HL-60 (cell line): ENCODE measurements around the gene XIRP1.

Experiments used
- DNase-seq, 2 experiments: peaks; one replicate each; pipeline ENCODE4 v3.0.0-alpha.2; 2010 to 2020; ENCODE audit warnings: low read depth in 1 of 2, low spot score in 1 of 2
- H3K27ac ChIP-seq: fragments of 250-450 bp; sonication (Bioruptor Pico); replicated peaks from 2 replicates; pipeline ENCODE4 v1.5.1; 2020; ENCODE audit warnings: mild to moderate bottlenecking, moderate library complexity
- H3K27me3 ChIP-seq: fragments of 250-450 bp; sonication (Bioruptor Pico); 2 replicates; pipeline ENCODE4 v1.5.1; 2021; ENCODE audit warnings: mild to moderate bottlenecking, moderate library complexity; ENCODE audit not compliant: insufficient read depth, poor library complexity, severe bottlenecking
- H3K4me3 ChIP-seq: replicated peaks from 2 replicates; pipeline ENCODE4 v1.5.1; 2011; ENCODE audit warnings: mild to moderate bottlenecking, control low read depth, low read length; ENCODE audit not compliant: insufficient read depth
- GABPA ChIP-seq: IDR thresholded peaks from 2 replicates; pipeline ENCODE4 v1.6.1; 2012; ENCODE audit warnings: low read depth
- POLR2AphosphoS5 ChIP-seq: IDR thresholded peaks from 2 replicates; pipeline ENCODE4 v1.6.1; 2012; ENCODE audit warnings: low read depth
- SPI1 ChIP-seq: IDR thresholded peaks from 2 replicates; pipeline ENCODE4 v1.6.1; 2012; ENCODE audit warnings: low read depth, mild to moderate bottlenecking, borderline replicate concordance
- TF ChIP-seq, protein P1 (sequence below): IDR thresholded peaks from one replicate; pipeline ENCODE4 v1.5.1; 2011; ENCODE audit warnings: low read length, control low read depth, inconsistent platforms; ENCODE audit not compliant: insufficient read depth
- TF ChIP-seq, protein P2 (sequence below): IDR thresholded peaks from 2 replicates; pipeline ENCODE4 v1.6.1; 2012; ENCODE audit warnings: low read depth; ENCODE audit not compliant: insufficient replicate concordance

XIRP1 gene

GRCh38 chr3:39178553-39178952 lies 13.8 kb downstream of the XIRP1 start:
- TF ChIP-seq GABPA (no peak), SPI1 (no peak), POLR2AphosphoS5 (no peak)
- TF ChIP-seq, protein P1, sequence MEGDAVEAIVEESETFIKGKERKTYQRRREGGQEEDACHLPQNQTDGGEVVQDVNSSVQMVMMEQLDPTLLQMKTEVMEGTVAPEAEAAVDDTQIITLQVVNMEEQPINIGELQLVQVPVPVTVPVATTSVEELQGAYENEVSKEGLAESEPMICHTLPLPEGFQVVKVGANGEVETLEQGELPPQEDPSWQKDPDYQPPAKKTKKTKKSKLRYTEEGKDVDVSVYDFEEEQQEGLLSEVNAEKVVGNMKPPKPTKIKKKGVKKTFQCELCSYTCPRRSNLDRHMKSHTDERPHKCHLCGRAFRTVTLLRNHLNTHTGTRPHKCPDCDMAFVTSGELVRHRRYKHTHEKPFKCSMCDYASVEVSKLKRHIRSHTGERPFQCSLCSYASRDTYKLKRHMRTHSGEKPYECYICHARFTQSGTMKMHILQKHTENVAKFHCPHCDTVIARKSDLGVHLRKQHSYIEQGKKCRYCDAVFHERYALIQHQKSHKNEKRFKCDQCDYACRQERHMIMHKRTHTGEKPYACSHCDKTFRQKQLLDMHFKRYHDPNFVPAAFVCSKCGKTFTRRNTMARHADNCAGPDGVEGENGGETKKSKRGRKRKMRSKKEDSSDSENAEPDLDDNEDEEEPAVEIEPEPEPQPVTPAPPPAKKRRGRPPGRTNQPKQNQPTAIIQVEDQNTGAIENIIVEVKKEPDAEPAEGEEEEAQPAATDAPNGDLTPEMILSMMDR = no peak
- TF ChIP-seq, protein P2, sequence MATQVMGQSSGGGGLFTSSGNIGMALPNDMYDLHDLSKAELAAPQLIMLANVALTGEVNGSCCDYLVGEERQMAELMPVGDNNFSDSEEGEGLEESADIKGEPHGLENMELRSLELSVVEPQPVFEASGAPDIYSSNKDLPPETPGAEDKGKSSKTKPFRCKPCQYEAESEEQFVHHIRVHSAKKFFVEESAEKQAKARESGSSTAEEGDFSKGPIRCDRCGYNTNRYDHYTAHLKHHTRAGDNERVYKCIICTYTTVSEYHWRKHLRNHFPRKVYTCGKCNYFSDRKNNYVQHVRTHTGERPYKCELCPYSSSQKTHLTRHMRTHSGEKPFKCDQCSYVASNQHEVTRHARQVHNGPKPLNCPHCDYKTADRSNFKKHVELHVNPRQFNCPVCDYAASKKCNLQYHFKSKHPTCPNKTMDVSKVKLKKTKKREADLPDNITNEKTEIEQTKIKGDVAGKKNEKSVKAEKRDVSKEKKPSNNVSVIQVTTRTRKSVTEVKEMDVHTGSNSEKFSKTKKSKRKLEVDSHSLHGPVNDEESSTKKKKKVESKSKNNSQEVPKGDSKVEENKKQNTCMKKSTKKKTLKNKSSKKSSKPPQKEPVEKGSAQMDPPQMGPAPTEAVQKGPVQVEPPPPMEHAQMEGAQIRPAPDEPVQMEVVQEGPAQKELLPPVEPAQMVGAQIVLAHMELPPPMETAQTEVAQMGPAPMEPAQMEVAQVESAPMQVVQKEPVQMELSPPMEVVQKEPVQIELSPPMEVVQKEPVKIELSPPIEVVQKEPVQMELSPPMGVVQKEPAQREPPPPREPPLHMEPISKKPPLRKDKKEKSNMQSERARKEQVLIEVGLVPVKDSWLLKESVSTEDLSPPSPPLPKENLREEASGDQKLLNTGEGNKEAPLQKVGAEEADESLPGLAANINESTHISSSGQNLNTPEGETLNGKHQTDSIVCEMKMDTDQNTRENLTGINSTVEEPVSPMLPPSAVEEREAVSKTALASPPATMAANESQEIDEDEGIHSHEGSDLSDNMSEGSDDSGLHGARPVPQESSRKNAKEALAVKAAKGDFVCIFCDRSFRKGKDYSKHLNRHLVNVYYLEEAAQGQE = no peak
- Histone ChIP-seq H3K4me3 (no peak overlapping the region), H3K27ac (no peak overlapping the region), H3K27me3 (no peaks in the 10 kb centered on the region)
- no peak for DNase-seq

DNA sequence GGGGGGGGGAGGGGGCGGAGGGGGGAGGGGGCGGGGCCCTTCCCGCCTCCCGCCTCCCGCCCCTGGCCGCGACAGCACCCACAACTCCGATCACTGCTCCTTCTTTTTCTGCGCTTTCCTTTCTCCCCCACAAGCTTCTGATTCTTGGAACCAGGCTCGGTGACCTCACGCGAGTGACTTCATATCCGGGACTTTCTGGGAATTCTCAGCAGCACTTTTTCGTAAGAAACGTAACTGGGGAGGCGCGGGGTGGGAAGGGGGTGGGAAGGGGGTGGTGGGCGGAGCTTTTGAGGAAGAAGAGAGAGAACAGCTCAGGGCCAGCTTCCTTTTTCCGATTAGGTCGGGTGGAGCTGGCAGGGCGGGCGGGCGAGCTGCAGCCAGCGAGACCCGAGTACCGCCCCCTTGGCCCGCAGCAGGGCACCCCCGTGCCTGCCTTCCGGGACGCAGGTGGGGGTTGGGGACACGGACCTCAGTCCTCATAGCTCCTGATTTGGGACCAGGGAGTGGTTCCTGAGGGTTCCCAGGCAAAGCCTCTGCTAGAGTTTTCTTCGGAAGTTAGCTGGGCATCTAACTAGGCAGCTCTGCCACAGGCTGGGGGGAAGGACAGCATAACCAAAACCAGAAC lies 14.6 kb downstream of the XIRP1 start:
- H3K27ac ChIP-seq = peak overlapping the region; percentile 49
- H3K4me3 ChIP-seq = peak overlapping the region; percentile 35
- DNase-seq = peak; percentile 62 to 81
- TF ChIP-seq, protein P2 = no peak
- TF ChIP-seq POLR2AphosphoS5 (peak; percentile 29; the same call in 1 of the 2 replicates), SPI1 (no peak; the same call in 1 of the 2 replicates), GABPA (no peak)
- TF ChIP-seq, protein P1 = no peak
- H3K27me3 ChIP-seq = no peaks in the 10 kb centered on the region

DNA sequence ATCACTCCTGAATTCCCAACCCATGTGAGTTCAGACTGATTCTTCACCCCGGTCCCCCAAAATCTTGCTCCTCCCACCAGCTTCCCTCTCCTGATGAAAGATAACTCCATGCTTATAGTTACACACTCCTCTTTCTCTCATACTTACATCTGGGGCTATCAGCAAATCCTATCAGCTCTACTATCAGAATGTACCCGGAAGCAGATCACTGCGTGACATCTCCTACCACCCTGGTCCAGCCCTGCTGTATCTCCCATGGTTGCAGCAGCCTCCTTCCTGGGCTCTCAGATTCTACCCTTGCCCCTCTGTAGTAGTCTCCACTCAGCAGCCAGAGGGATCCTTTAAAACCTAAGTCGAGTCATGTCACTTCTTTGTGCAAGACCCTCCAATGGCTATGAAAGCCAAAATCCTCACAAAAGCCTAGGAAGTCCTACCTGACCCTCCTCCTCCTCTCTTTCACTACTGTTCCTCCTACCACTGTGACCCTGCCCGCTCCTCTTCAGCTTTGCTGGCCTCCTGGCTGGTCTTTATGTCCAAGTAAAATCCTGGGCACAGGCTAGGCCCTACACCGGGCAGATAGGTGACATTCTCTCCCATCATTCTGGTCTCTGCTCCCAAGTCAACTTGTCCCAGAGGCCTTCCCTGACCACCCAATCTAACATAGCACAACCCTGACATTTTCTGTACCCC lies 16.2 kb downstream of the XIRP1 start:
- no peak for DNase-seq
- Histone ChIP-seq H3K27ac (no peak overlapping the region), H3K27me3 (no peaks in the 10 kb centered on the region), H3K4me3 (no peak overlapping the region)
- TF ChIP-seq SPI1 = no peak
- no peak for TF ChIP-seq GABPA
- TF ChIP-seq POLR2AphosphoS5 = no peak
- TF ChIP-seq, protein P1 = no peak
